ENCODE data around the gene SF3A2.

Gene SF3A2

DNA sequence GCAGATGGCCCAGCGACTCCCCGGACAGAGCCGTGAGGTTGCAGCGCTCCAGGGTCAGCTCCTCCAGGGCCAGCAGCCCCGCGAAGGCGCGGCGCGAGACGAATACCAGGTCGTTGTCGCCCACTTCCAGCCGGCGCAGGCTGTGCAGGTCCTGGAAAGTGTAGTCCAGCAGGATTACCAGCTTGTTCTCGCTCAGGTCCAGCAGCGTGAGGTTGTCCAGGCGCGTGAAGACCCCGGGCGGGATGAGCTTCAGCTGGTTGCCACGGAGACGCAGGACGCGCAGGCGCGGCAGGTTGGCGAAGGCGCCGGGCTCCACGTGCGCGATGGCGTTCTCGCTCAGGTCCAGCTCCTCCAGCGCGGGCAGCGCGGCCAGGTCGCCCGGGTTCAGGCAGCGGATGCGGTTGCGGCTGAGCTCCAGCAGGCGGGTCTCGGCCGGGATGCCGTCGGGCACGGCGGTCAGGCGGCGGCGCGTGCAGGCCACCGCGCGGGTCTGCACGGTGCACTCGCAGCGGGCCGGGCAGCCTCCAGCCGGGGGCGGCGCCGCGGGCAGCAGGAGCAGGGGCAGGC lies 54.6 kb downstream of the SF3A2 start:
- DNase-seq (ENCODE audit: low read depth) = no peak

DNA sequence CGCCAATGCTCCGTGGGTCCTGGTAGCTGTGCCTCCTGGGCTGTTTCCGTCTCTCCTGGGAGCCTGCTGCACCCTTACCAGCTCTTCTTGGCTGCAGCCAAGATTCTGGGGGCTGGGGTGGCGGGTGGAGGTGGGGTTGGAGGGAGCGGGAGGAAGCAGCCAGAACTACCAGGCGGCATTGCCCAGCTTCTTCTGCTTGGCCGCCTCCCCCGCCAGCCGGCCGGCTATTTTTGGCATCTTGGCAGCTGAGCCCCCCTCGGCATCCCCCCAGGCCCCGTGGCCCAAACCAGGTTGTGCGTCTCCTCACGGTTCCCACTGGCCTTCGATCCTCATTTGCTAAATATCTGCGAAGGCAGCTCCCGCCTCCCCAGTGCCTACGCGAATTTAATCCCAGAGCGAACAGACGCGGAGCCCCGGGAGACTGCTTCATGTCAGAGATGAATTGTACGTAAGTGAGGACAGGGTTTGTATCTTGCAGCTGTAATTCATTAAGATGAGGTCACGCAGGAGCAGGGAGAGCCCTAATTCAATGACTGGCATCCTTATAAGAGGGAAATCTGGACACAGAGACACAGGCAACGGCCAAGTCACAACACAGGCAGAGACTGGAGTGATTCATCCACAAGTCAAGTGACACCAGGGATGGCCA lies 58.2 kb downstream of the SF3A2 start:
- peak; percentile 70 for DNase-seq (ENCODE audit: low read depth)

DNA sequence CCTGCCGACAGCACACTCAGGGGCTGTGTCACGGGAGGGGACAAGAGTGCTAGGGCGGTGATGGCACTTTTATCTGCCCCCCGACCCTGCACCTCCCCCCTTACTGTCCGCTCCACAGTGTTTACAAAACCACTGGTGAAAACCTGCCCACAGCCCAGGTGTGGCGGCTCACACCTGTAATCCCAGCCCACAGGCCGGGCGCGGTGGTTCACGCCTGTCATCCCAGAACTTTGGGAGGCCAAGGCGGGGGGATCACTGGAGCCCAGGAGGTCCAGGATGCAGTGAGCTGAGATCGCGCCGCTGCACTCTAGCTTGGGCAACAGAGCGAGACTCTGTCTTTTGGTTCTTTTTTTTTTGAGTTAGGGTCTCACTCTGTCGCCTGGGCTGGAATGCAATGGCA lies 59.5 kb downstream of the SF3A2 start:
- DNase-seq (ENCODE audit: low read depth) = no peak

Data from amniotic epithelial cell (primary cell).